HEK293 (cell line): Measurements from ENCODE around the gene DHRS7B.

ENCODE experiments used
- YY2 ChIP-seq: fragments of 450-650 bp; formaldehyde crosslinking; IDR thresholded peaks from 2 replicates; pipeline ENCODE4 v1.5.1; 2016; ENCODE audit warnings: missing biosample characterization, missing genetic modification characterization
- ZNF112 ChIP-seq: fragments of 450-650 bp; formaldehyde crosslinking; IDR thresholded peaks from 2 replicates; pipeline ENCODE4 v1.5.0; 2017; ENCODE audit warnings: missing biosample characterization, missing genetic modification characterization
- ZNF24 ChIP-seq: fragments of 450-650 bp; formaldehyde crosslinking; IDR thresholded peaks from 2 replicates; pipeline ENCODE4 v1.5.1; 2016; ENCODE audit warnings: missing biosample characterization, missing genetic modification characterization
- ZNF768 ChIP-seq: fragments of 450-650 bp; formaldehyde crosslinking; IDR thresholded peaks from 2 replicates; pipeline ENCODE4 v1.5.1; 2018; ENCODE audit warnings: missing biosample characterization, mild to moderate bottlenecking, missing genetic modification characterization
- ZSCAN4 ChIP-seq: fragments of 450-650 bp; formaldehyde crosslinking; IDR thresholded peaks from 2 replicates; pipeline ENCODE4 v1.5.1; 2017; ENCODE audit warnings: missing biosample characterization, missing genetic modification characterization
- TF ChIP-seq, protein P1 (sequence below): fragments of 450-650 bp; formaldehyde crosslinking; IDR thresholded peaks from 2 replicates; pipeline ENCODE4 v1.5.1; 2016; ENCODE audit warnings: missing biosample characterization, missing genetic modification characterization
- TF ChIP-seq, protein P2 (sequence below): fragments of 450-650 bp; formaldehyde crosslinking; IDR thresholded peaks from 2 replicates; pipeline ENCODE4 v1.5.1; 2016; ENCODE audit warnings: missing biosample characterization, missing genetic modification characterization

DNA sequence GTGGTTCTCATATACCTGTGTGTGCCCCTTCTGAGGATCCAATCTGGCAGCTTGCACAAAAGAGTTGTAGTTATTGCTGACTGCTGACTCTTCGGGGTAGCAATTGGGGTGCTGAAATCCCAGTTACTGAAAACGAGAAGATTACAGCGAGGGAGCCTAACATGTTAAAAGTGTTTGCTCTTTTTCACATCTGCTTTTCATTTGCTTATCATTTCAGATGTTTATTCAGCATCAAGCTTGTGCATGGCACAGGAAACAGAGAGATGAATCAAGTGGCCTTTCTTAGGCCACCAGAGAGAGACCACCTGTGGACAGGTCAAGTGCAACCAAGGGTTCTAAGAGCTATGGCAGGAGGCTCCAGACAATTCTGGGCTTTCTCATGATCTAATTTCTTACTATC lies 16.9 kb downstream of the DHRS7B start:
- TF ChIP-seq ZNF112, result no peak
- TF ChIP-seq ZNF24 (tag by site-specific recombination), result no peak
- TF ChIP-seq, protein P1, sequence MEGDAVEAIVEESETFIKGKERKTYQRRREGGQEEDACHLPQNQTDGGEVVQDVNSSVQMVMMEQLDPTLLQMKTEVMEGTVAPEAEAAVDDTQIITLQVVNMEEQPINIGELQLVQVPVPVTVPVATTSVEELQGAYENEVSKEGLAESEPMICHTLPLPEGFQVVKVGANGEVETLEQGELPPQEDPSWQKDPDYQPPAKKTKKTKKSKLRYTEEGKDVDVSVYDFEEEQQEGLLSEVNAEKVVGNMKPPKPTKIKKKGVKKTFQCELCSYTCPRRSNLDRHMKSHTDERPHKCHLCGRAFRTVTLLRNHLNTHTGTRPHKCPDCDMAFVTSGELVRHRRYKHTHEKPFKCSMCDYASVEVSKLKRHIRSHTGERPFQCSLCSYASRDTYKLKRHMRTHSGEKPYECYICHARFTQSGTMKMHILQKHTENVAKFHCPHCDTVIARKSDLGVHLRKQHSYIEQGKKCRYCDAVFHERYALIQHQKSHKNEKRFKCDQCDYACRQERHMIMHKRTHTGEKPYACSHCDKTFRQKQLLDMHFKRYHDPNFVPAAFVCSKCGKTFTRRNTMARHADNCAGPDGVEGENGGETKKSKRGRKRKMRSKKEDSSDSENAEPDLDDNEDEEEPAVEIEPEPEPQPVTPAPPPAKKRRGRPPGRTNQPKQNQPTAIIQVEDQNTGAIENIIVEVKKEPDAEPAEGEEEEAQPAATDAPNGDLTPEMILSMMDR (tag by site-specific recombination), result no peak
- TF ChIP-seq, protein P2, sequence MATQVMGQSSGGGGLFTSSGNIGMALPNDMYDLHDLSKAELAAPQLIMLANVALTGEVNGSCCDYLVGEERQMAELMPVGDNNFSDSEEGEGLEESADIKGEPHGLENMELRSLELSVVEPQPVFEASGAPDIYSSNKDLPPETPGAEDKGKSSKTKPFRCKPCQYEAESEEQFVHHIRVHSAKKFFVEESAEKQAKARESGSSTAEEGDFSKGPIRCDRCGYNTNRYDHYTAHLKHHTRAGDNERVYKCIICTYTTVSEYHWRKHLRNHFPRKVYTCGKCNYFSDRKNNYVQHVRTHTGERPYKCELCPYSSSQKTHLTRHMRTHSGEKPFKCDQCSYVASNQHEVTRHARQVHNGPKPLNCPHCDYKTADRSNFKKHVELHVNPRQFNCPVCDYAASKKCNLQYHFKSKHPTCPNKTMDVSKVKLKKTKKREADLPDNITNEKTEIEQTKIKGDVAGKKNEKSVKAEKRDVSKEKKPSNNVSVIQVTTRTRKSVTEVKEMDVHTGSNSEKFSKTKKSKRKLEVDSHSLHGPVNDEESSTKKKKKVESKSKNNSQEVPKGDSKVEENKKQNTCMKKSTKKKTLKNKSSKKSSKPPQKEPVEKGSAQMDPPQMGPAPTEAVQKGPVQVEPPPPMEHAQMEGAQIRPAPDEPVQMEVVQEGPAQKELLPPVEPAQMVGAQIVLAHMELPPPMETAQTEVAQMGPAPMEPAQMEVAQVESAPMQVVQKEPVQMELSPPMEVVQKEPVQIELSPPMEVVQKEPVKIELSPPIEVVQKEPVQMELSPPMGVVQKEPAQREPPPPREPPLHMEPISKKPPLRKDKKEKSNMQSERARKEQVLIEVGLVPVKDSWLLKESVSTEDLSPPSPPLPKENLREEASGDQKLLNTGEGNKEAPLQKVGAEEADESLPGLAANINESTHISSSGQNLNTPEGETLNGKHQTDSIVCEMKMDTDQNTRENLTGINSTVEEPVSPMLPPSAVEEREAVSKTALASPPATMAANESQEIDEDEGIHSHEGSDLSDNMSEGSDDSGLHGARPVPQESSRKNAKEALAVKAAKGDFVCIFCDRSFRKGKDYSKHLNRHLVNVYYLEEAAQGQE, result no peak
- no peak for TF ChIP-seq ZSCAN4 (tag by site-specific recombination)
- TF ChIP-seq YY2 (tag by site-specific recombination), result no peak
- TF ChIP-seq ZNF768 (tag by site-specific recombination), result no peak
